Measurements from ENCODE around the gene SH3RF3.

- TF ChIP-seq CTCF (IDR thresholded peaks at IDR 0.05 in 2 of 3, conservative IDR thresholded peaks at IDR 0.05 in 1 of 3; ENCODE audit: borderline replicate concordance in 1 of 3, insufficient read depth in 1 of 3, low read depth in 2 of 3, low read length in 2 of 3) (no peak), EZH2phosphoT487 (IDR thresholded peaks at IDR 0.05; ENCODE audit: borderline replicate concordance) (no peak), MAX (IDR thresholded peaks at IDR 0.05) (no peak), SRF (IDR thresholded peaks at IDR 0.05; ENCODE audit: low read depth) (no peak)
Measured at GRCh38 chr2:109302319-109302718, 173.3 kb downstream of the SH3RF3 start.

All from HCT116 (cell line).